Stimulated activated CD4-positive, alpha-beta T cell treated with anti-CD3 and anti-CD28 coated beads, Interleukin-4, amount 100 ng/mL, for 1 hour (primary cell): ENCODE results near the gene NHLRC3.
"Not testable (repeated sequence)": the region's sequence is repeated elsewhere in the genome, so short reads cannot be mapped to it uniquely, and the experiment has no call there.

Experiments
- DNase-seq: peaks from one replicate; pipeline ENCODE4 v3.0.0-alpha.2; 2020

The NHLRC3 gene

DNA sequence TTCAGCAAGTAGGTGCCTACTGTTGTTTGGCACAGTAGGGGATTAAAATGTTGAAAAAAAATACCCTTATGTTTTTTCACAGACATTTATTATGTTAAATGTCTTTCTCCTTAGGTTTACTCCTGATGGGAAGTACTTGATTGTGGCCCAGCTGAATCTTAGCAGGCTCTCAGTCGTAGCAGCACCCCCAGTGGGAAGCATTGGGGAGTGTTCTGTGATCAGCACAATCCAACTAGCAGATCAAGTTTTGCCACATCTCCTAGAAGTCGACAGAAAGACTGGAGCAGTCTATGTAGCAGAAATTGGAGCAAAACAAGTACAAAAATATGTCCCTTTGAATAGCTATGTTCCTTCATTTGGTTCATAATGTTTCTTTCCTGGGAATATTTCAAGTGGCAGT is 9.3 kb downstream of the NHLRC3 start:
- no peak for DNase-seq

DNA sequence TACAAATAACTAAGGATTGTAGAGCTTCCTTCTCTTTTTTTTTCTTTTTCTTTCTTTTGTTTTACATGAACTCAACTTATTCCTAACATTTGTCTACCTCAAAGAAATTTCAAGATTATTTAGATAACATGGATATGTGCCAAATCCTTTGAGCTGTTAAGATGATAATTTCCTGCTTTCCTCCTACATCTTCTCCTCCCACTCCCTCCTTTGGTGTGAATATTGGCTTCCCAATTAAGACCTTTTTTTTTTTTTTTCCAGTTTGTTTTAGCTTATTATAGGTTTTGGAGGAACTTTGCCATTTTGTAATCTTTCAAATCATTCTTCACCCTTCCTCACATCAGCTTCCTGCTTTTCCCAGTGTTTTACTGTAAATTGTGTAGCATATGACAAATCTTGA is 10.6 kb downstream of the NHLRC3 start:
- DNase-seq = no peak

DNA sequence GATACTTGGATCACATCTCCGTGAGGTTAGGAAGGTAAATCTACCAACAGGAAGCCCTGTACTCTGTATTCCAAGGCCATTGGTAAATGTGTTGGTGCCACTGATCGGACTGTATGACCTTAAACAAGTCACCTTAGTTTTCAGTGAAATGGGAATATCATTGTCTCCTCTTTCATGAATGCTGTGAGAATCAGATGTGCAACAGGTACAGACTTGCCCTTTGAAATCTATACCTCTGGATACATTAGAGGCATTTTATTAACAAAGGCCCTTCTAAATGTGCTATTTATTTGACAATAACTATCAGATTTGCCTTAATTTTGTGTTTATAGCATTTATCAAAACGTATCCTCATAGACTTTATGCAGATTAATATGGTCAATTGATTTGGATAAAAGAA is 11.0 kb downstream of the NHLRC3 start:
- no peak for DNase-seq

DNA sequence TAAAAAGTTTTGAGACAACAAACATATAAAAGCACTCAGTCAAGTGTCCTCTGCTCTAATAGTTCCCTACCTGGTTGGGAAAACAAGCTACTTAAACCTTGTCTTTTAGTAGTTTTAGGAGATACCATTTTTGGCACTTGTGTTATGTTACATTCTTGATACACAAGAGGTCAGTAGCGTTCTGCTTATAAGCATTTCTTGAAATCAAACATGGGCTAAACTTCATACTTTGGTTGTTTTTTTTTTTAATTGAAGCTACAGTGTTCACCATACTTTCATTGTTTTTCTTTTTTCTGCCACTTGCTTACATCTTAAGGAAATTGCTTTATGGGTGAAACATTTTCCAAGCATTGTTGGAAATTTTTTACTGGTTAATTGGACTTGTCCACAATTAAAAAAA is 12.9 kb downstream of the NHLRC3 start:
- no peak for DNase-seq

DNA sequence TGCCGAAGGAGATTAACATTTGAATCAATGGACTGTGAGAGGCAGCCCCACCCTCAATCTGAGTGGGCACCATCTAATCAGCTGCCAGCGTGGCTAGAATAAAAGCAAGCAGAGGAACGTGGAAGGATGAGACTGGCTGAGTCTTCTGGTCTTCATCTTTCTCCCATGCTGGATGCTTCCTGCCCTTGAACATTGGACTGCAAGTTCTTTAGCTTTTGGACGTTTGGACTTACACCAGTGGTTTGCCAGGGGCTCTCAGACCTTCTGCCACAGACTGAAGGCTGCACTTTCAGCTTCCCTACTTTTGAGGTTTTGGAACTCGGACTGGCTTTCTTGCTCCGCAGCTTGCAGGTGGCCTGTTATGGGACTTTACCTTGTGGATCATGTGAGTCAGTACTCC is 14.7 kb downstream of the NHLRC3 start:
- DNase-seq = no peak

DNA sequence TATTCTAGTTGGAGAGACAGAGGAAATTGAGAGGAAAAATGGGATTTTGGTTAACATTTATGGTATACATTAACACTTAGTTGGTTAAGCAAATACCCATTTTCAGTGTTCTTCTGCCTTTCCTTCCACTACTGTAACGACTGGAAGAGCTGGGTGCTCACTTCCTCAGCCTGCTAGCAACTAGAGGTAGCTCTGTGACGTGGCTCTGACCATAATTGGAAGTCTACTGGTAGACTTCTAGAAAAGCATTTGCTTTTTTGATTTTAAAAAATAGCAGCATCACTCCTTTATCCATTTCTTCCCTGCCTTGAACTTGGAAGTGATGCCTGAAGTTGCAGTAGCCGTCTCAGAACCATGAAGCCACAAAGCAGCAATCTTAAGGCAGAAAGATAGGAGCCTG is 15.9 kb downstream of the NHLRC3 start:
- no peak for DNase-seq

DNA sequence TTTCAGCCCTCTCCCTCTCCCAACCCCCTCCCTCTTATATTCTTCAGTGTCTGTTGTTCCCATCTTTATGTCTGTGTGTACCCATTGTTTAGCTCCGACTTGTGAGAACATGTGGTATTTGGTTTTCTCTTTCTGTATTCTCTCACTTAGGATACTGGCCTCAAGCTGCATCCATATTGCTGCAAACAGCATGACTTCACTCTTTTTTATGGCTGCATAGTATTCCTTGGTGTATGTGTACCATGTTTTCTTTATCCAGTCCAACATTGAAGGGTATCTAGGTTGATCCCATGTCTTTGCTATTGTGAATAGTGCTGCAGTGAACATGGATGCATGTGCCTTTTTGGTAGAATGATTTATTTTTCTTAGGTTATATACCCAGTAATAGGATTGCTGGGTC is 17.8 kb downstream of the NHLRC3 start:
- no peak for DNase-seq

DNA sequence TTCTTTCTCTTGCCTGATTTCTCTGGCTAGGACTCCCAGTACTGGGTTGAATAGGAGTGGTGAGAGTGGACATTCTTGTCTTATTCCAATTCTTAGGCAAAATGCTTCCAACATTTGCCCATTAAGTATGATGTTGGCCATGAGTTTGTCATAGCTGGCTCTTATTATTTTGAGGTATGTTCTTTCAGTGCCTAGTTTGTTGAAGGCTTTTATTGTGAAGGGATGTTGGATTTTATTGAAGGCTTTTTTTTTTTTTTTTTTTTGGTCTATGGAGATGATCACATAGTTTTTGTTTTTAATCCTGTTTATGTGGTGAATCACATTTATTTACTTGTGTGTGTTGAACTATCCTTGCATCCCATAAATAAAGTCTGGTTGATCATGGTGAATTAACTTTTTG is 19.8 kb downstream of the NHLRC3 start:
- DNase-seq = no peak

DNA sequence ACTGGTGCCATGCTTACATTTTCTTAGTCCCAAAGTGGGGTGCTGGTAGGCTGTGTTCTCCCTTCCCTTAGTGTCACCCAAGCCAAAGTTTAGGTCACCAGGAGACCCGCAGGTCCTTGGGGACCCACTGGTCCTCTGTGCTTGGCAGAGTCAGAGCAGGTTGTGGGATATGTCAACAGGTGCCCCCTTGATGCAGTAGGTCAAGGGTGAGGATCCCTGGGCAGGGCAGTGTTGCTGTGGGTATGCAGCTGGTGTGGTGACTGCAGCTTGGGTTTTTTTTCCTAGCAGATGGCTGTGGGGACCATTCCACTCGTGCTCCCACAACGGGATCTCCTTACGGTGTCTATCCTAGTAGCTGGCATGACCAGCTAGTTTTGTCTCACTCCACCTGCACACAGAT is 23.7 kb downstream of the NHLRC3 start:
- DNase-seq = no peak

DNA sequence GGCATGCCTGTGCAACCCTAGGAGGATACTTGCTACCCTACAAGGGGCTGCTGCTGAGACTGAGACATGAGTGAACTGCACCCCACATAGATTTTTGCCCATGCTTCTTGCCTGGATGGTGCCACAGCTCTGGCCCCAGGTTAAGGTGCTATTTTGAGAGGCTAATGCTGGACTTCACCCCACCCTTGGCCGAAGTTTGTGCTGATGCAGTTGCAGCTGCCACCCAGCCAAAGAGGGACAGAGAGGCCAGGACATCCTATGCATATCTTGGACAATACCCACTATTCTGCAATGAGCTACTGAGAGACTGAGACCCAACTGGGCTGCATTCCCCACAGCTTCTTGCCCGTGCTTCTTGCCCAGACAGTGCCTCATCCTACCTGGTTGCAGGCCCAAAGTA is 34.6 kb downstream of the NHLRC3 start:
- DNase-seq = no peak

DNA sequence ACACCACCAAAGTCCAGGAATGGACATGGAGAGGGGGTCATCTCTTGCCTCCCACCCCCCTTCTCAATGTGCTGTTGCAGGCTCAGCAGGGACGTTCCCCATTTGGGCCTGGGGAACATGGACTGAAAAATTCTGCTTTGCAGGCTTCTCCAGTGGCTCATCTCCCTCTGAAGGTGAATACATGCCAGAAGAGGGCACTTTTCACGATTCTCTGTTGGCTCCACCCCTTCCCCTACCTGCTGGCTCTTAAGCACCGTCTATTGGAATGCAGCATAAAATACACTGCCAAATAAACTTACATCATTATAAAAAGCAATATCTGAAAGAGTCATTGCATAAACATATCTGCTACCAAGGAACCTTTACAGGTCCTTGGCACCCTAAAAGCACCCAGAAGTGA is 35.7 kb downstream of the NHLRC3 start:
- no peak for DNase-seq

DNA sequence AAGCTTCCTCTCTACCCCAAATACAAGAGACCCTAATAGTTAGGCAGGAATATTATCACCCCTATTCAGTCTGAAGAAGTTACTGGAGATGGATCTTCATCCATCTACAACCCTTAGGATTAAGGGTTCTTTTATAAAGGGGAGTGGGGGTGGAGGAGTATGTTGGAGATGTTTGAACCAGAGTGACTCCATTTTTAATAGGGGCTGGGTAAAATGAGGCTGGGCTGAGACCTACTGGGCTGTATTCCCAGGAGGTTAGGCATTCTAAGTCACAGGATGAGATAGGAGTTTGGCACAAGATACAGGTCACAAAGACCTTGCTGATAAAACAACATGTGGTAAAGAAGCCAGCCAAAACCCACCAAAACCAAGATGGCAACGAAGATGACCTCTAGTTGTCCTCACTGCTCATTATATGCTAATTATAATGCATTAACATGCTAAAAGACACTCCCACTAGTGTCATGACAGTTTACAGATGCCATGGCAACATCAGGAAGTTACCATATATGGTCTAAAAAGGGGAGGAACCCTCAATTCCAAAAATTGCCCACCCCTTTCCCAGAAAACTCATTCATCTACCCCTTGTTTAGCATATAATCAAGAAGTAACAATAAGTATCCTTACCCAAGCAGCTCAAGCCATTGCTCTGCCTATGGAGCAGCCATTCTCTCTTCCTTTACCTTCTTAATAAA is 48.1 kb downstream of the NHLRC3 start:
- not testable (repeated sequence) for DNase-seq

DNA sequence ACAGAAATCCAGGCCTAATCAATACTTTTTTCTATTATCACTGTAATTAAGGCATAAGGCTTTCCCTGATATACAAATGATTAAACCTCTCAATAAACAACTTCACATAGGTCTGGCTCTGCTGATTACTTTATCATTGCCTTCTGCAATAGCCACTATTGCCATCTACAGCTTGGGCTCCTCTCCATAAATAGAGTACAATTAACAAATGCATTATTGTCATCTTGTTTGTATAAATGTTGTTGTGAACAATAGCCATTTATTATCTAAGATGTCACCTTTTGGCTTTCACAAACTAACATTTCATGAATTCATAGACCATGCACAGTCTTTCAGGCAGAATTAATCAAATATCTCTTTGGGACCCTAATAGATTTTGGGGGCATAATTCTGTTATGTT is 53.3 kb downstream of the NHLRC3 start:
- DNase-seq = no peak

DNA sequence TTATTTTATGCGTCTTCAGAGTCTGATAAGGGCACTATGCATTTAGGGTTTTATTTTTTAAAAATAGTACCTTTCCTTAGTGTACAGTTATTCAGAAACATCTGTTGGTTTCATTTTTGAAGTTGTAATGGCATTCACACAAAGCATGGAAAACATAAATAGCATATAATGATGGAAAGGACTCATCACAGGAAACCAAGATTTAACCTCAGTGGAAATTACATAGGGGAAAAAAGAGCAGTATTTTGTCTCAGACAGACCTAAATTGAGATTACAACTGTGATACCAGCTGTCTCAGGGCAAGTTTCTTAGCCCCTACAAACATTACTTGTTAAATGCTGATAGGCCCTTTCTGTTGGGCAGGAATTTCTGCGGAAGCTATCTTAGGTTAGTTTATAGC is 57.2 kb downstream of the NHLRC3 start:
- no peak for DNase-seq

DNA sequence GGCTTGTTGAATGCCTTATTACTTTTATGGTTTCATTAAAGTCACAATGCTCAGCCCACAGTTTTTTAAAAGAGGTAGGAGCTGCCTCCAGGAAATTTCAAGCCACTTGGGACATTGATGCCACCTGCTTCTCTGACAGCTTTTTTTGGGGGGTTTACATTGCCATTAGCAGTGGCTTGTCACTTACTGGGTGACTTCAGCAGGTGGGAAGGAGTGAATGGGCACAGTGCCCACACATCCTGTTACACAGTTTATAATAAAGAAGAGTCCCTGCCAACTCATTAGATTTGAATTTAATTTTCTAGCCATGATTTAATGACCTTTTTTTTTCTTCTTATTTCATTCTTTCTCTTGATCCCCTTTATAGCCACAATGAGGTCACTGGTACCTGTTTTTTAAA is 61.0 kb downstream of the NHLRC3 start:
- DNase-seq = no peak
